G401.6 (cell line): ENCODE measurements around the gene YAP1.
"Not testable (repeated sequence)": the region's sequence is repeated elsewhere in the genome, so short reads cannot be mapped to it uniquely, and the experiment has no call there.

ENCODE experiments used
- FAIRE-seq: peaks from 2 replicates; lab custom pipeline; 2012; peaks lifted over from hg19 to GRCh38; lab: Jason Lieb, UNC

The YAP1 gene

DNA sequence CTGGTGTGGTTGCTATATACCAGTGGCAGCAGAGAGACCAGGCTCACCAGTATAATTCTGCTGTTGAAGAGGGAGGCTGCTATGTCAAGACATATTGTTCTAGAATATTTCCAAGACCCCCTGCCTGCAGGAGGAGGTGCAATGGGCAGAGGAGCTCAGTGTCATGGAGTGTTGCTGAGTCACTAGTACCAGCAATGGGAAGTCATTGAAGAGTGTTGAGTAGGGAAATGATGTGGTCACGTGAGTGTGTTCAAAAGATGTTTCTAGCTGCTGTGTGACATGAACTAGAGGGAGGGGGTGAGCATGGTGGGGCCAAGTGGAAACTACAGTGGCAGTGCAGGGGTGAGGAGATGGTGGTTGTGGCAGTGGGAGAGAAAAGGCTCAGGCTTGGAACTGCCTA is 130.8 kb downstream of the YAP1 start:
- FAIRE-seq: no peak

DNA sequence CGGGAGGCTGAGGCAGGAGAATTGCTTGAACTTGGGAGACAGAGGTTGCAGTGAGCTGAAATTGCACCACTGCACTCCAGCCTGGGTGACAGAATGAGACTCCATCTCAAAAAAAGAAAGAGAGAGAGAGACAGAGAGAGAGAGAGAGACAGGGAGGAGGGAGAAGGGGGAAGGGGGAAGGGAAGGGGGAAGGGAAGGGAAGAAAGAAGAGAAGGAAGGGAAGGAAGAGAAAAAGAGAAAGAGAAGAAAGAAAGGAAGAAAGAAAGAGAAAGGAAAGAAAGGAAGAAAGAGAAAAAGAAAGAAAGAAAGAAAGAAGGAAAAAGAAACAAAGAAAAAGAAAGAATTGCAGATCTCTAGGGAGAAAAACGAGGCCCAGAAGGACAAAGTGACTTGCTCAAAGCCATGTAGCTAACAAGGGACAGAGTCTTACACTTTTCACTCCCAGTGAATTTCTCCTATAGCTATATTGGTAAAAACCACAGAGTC is 133.2 kb downstream of the YAP1 start:
- no peak for FAIRE-seq

- no peak for FAIRE-seq
Observed at GRCh38 chr11:102244681-102245409, 134.6 kb downstream of the YAP1 start.

DNA sequence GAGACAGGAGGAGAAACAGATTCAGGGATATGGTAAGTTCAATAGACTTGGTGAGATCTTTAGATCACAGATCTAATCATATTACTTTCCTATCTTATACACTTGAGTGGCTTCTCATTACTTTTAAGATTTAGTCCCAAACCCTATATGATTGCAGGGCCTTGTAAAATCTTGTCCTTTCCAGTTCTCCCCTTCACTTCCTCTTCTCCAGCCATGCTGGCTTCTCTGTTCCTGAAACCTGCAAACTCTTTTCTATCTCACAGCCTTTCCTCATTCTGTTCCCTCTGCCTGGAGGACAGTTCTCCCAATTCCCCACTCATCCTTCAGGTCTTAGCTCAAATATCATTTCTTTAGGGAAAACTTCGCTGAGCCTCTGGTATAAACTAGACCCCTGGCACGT is 141.2 kb downstream of the YAP1 start:
- FAIRE-seq: no peak

DNA sequence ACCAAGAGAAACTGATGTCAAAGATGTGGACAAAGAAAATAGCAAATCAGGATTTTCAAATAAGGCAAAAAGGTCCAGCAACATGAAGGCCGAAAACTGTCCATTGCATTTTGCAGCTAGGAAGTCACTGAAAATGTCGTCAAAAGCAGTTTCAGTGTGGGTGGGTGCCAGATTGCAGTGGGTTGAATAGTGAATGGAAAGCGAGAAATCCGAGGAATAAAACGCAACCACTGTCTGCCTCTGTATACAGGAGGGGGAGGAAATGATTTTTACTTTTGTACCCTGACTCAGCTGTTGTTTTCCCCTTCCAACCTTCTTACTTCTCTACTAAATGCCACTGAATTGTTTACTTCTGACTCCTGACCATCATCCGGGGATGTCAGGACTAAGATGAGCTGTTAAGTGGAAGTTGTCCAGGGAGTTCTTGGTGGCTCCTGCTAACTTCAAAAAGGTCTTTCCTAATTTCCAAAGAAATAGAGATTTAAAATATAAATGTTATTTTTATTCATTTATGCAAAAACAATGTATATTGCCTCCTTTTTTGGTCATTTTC is 142.2 kb downstream of the YAP1 start:
- FAIRE-seq: no peak

GRCh38 chr11:102253020-102253715 is 142.9 kb downstream of the YAP1 start:
- no peak for FAIRE-seq

- FAIRE-seq: no peak
Observed at GRCh38 chr11:102254047-102254446, 143.8 kb downstream of the YAP1 start.

- FAIRE-seq: no peak
Observed at GRCh38 chr11:102256251-102256650, 146.0 kb downstream of the YAP1 start.

DNA sequence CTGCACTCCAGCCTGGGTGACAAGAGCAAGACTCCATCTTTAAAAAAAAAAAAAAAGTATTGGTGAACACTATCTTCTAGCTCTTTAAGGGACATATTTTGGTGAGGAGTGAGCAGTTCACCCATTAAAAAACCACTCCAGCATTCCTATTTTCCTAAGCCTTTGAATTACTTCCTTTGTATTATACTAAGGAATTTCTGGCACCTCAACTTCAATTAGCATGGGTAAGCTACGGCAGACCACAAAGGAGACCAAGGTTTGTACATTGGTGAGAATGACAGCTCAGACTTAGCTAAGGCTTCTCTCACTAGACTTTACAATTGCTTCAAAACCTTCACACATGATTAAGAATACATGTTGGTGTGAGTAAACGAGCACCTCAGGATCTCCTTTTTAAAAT is 150.0 kb downstream of the YAP1 start:
- FAIRE-seq: no peak

DNA sequence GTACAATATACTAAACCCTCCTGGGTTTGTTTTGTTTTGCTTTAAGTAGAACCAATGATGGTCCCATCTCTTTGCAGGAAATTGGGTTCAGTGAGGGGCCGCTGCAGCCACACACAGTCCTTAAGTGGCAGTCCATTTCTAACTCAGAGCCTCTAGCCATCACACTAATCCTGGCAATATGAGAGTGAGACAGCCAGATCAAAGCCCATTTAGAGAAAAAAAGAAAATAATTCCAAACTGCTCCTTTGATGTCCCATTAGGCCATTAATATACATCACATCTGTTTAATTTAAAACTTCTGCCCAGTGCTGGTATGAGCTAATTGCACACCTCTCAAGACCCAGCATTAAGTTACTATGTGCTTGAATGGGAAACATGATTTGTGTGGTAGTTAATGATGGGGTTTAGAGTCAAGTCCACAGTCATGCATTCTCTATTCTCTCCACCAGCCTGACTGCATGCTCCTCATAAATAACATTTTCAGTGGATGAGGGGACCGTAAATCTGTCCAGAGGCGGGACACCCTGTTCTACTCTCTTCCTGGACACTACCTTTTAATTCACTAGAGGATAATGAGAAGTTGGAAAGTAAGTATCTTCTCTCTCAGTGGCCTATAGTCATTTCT is 153.2 kb downstream of the YAP1 start:
- FAIRE-seq: no peak

DNA sequence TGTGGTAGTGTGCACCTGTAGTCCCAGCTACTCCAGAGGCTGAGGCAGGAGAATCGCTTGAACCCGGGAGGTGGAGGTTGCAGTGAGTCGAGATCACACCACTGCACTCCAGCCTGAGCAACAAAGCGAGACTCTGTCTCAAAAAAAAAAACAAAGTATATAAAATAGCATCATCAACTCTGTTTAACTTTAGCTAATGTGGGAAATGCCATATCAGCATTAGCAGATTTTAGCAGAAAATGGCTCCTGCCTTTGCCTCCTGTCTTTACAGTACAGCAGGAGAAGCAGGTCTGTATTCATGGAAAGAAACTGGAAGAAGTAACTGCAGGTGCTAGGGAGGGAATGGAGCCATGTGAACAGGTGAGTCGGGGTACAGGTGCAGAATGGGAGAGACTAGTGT is 154.5 kb downstream of the YAP1 start:
- FAIRE-seq: not testable (repeated sequence)

- no peak for FAIRE-seq
Observed at GRCh38 chr11:102266099-102266498, 155.9 kb downstream of the YAP1 start.

DNA sequence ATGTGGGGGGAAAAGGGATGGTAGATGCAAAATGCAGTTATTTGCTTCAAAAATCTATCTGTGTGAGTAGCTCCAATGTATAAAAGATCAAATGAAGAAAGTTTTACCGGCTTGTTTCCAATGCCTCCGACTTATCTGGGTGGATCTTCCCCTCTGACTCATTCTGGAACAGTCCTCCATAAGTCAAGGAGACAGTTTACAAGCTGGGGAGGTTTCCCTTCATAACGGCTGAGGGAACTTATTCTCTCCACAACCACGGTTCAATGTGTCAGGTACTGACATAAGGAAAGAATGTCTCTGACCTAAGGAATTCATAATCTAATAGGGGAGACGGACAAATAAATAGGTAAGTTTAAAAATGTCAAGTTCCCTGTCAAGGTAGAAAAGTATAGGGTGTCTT is 157.4 kb downstream of the YAP1 start:
- no peak for FAIRE-seq

DNA sequence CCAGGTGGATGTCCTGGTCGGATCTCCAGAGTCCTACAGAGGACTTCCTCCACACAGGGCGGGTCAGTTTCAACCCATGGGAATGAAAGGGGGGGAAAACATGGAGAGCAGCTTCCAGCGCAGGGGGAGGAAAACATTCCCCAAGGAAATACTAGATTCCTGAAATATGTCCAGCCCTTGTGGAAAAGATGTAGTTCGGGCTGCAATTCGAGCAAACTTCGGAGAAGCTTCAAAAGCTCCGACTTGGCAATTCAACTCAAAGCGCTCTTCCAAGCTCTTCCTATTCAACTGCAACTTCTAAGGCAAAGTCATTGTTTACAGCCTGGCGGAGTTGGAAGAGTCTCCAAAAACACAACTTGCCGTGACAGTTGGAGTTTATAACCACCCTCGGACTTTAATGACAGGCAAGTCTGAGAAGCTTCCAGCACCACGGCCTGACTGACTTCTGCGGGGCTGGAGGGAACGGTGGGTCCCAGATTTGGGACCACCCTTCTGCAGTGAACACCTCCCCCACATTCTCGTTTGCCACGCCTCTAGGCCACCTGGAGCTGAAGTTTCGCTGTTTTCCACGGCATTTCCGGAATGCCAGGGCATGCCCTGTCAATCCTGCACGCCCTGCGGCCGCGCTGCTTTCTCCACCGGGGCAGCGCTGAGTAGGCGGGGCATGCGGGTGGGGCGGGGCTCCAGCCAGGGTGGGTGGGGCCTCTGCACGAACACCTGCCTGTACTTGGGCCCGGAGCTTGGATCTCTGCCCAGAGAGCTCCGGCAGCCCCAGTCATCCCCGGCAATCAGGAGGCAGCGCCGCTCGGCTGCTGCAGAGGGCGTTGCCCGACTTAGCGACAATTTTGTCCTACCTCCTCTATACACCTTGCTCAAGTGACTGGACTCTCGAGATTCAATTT is 158.1 kb downstream of the YAP1 start:
- FAIRE-seq: no peak

DNA sequence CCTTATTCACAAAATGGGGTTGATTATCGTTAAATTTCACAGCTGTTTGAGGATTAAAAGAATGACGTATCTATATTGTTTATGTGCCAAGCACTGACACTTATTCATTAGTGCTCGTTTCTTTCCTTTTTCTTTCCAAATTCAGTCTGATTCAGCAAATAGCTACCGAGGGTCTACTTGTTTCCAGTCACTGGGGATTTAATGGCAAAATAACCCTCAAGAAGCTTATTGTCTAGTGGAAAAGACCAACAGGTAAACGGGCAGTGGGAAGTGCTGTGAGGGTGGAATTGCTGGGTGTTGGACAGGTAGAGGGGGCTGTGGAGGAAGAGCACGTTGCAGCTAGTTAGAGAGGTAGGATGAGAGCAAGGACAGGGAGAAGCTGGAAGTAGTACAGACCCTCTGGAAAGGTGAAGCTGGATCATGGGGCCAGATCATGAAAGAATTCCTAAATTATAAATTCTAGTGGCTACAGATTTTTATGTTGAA is 158.8 kb downstream of the YAP1 start:
- no peak for FAIRE-seq

- FAIRE-seq: no peak
Observed at GRCh38 chr11:102269927-102270326, 159.7 kb downstream of the YAP1 start.

GRCh38 chr11:102272047-102272824 is 162.0 kb downstream of the YAP1 start:
- FAIRE-seq: no peak

DNA sequence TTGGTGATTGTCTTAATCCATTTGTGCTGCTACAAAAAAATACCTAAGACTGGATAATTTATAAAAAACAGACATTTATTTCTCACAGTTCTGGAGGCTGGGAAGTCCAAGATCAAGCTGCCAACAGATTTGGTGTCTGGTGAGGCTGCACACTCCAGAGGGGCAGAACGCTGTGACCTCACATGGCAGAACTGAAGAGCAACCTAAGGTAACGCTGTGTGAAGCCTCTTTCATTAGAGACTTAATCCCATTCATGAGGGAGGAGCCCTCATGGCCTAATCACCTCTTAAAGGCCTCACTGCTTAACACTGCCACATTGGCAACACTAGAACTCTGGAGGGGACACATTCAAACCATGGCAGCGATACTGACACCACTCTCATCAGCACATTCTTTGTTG is 164.4 kb downstream of the YAP1 start:
- no peak for FAIRE-seq

DNA sequence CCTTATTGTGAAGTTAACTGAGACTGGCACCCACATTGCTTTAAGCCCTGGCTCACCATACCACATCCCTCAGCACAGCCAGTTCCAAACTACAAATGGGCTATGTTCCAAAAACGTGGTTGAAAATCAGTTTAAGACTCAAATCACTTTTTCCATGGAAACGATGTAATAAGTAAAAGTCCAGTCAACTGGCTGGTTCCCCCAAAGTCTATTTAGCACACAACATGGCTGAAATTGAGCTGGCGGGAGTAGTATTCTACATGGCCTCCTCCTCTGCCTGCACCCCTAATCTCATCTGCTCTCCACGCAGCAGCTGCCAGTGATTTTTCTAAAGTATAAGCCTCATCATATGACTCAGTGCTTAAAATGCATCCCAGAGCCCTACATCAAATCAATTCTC is 166.1 kb downstream of the YAP1 start:
- FAIRE-seq: no peak

GRCh38 chr11:102276783-102277182 is 166.5 kb downstream of the YAP1 start:
- no peak for FAIRE-seq

DNA sequence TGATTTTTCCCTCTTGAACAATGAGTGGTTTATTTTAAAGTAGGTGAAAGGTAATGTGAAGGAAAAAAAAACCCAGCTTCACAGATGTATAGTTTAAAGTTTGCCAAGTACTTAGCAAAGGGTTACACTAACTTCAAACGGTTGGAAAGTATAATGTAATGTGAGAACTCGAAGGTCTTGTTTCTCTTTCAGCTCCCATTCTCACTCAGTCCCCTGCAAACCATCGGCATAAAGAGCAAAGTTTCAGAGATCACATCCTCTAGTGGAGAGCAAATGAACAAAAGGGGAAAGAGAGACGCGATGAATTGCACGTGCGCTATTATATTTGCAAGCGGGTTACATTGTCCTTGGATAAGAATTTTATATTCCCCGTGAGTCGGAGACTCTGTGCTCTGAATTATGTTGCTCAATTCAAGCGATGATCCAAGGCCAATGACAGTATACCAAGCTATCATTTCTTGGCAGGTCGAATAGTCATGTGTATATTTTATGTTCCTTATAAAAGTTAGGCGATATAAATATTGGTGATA is 169.5 kb downstream of the YAP1 start:
- no peak for FAIRE-seq
